ENCODE results near the gene ZC3H10. TPM values are rescaled to one million over a fixed set of nuclear protein-coding genes. Genes with fewer than 3 reads are reported as not detected.

Gene ZC3H10
- total RNA-seq, 1 donor from 2014 or later: 4.5 TPM

DNA sequence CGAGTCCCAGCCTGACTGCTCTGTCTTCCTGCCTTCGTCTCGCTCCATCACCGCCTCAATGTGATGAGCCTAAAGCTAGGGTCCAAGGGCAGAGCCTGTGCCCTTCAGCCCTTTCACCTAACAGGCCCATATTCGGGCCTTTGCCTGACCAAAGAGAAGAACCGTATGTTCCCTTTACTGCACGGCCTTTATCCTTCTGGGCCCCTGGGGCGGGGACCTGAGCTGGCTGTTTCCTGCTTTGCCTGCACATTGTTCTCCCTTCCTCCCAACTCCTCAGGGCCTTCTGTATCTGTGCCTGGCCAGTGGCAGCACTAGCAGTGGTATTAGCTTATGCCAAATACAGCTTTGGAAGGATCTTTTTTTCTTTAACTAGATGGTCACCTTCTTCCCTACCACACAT lies 25.8 kb downstream of the ZC3H10 start:
- Histone ChIP-seq H3K27me3 (ENCODE audit: control insufficient read depth, insufficient read depth, low read length) (no peaks in the 10 kb centered on the region), H3K4me3 (ENCODE audit: low read depth, low read length) (no peak overlapping the region), H3K36me3 (ENCODE audit: control insufficient read depth, insufficient read depth, low read length) (peaks cover 21% of the 10 kb centered on the region)
- DNase-seq (ENCODE audit: low read depth): no peak
- TF ChIP-seq, protein P1, sequence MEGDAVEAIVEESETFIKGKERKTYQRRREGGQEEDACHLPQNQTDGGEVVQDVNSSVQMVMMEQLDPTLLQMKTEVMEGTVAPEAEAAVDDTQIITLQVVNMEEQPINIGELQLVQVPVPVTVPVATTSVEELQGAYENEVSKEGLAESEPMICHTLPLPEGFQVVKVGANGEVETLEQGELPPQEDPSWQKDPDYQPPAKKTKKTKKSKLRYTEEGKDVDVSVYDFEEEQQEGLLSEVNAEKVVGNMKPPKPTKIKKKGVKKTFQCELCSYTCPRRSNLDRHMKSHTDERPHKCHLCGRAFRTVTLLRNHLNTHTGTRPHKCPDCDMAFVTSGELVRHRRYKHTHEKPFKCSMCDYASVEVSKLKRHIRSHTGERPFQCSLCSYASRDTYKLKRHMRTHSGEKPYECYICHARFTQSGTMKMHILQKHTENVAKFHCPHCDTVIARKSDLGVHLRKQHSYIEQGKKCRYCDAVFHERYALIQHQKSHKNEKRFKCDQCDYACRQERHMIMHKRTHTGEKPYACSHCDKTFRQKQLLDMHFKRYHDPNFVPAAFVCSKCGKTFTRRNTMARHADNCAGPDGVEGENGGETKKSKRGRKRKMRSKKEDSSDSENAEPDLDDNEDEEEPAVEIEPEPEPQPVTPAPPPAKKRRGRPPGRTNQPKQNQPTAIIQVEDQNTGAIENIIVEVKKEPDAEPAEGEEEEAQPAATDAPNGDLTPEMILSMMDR (IDR thresholded peaks at IDR 0.05; ENCODE audit: insufficient read depth, low read length, severe bottlenecking): no peak
- FAIRE-seq: no peak

DNA sequence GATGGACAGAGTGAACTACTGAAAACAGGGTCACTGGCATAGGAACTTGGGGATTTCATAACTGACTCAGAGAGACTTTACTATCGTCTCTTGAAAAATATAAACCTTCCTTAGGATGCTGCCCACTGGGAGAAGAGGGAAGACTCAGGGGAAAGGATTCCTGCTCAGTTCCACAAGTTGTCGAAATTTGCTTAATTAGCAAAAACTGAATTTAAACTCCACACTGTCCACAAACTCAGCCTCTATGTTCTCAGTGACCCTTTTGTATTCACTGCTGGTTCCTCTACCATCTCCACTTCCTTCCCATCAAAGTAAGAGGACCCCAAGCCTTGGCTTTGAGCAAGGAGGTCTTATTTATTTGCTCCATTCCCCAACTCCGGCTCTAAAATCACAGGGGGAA lies 27.2 kb downstream of the ZC3H10 start:
- H3K4me3 ChIP-seq (ENCODE audit: low read depth, low read length): no peak overlapping the region
- FAIRE-seq (no peak), DNase-seq (ENCODE audit: low read depth) (no peak)
- TF ChIP-seq, protein P1 (IDR thresholded peaks at IDR 0.05; ENCODE audit: insufficient read depth, low read length, severe bottlenecking): no peak
- H3K27me3 ChIP-seq (ENCODE audit: control insufficient read depth, insufficient read depth, low read length): no peaks in the 10 kb centered on the region
- peaks cover 20% of the 10 kb centered on the region for H3K36me3 ChIP-seq (ENCODE audit: control insufficient read depth, insufficient read depth, low read length)

DNA sequence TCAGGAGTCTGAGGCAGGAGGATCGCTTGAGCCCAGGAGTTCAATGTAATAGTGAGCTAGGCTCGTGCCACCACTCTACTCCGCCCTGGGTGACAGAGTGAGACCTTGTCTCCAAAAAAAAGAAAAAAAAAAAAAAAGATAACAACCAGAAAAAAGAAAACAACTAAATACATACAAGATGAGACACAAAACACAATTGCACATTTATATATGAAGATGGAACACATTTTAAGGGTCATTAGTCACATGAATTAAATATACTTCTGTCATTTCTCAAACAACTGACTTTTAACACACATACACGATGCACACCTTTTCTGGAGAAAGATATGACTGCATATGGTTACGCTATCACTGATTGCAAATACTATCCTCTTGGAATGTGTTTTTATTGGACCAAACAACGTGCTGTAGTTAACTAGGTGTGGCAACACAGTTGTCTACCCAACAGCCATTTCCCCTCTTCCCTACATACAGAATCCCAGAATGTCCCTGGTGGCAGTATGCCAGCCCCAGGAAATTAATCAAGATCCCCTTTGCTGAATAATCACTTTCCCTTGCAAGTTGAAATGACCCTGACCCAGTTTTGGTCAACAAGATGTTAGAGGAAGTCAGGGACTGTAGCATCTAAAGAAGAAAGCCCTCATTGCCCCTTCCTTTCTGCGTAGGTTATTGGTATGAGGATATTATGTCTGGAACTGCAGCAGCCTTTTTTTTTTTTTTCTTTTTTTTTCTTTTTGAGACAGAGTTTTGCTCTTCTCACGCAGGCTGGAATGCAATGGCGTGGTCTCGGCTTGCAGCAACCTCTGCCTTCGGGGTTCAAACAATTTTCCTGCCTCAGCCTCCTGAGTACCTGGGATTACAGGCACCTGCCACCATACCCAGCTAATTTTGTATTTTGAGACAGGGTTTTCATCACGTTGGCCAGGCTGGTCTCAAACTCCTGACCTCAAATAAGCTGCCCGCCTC lies 28.7 kb downstream of the ZC3H10 start:
- DNase-seq (ENCODE audit: low read depth): no peak
- H3K36me3 ChIP-seq (ENCODE audit: control insufficient read depth, insufficient read depth, low read length): peaks cover 17% of the 10 kb centered on the region
- no peaks in the 10 kb centered on the region for H3K27me3 ChIP-seq (ENCODE audit: control insufficient read depth, insufficient read depth, low read length)
- H3K4me3 ChIP-seq (ENCODE audit: low read depth, low read length): no peak overlapping the region
- FAIRE-seq: no peak
- TF ChIP-seq, protein P1 (IDR thresholded peaks at IDR 0.05; ENCODE audit: insufficient read depth, low read length, severe bottlenecking): no peak

DNA sequence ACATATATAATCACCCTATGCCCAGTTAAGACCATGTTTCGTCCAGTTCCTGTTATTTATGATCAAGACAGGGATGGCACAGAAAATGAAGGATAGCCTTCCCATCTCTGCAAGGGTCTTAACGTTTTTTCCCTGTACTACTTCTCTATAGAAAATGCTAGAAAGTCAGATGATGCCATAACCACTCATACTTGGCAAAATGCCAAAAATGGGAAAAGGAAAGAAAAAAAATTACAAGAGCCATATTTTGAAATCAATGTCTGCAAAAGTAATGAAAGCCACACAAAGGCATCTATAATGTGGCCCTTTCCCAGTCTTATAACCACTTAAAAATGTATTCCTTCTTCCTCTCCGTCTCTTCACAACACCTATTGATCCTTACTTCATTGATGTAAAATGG lies 32.5 kb downstream of the ZC3H10 start:
- Histone ChIP-seq H3K36me3 (ENCODE audit: control insufficient read depth, insufficient read depth, low read length) (no peaks in the 10 kb centered on the region), H3K4me3 (ENCODE audit: low read depth, low read length) (no peak overlapping the region), H3K27me3 (ENCODE audit: control insufficient read depth, insufficient read depth, low read length) (no peaks in the 10 kb centered on the region)
- DNase-seq (ENCODE audit: low read depth): peak; percentile 50
- FAIRE-seq: no peak
- TF ChIP-seq, protein P1 (IDR thresholded peaks at IDR 0.05; ENCODE audit: insufficient read depth, low read length, severe bottlenecking): no peak

DNA sequence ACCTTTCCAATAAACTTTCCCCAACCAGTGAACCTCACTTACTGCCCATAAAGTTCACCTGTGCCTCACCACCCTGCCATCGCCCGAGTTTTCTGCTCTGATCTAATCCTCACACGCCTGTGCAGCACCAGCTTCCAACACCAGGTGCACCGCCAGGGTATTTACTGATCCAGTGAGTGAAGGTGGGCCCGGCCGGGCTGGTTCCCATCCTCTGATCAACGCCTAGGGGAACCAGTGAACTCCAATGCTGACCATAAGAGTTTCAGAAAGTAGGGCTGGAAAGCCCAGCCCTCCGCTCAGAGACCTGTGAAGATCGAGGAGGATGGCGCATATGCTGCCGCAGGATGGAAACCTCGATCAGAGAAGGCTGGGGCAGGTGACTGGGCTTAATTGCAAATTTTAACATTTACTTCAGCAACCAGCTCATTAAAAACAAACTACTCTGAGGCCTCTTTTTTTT lies 33.6 kb downstream of the ZC3H10 start:
- TF ChIP-seq, protein P1 (IDR thresholded peaks at IDR 0.05; ENCODE audit: insufficient read depth, low read length, severe bottlenecking): peak; percentile 63
- DNase-seq (ENCODE audit: low read depth) (peak; percentile 47), FAIRE-seq (no peak)
- peak overlapping the region; percentile 48 for H3K4me3 ChIP-seq (ENCODE audit: low read depth, low read length)
- no peaks in the 10 kb centered on the region for H3K27me3 ChIP-seq (ENCODE audit: control insufficient read depth, insufficient read depth, low read length)
- H3K36me3 ChIP-seq (ENCODE audit: control insufficient read depth, insufficient read depth, low read length): no peaks in the 10 kb centered on the region

Measured in bronchial epithelial cell (primary cell).